GM12875 (cell line): ENCODE measurements around the gene NR1D2.

Experiments
- H3K4me3 ChIP-seq: one replicate; pipeline ENCODE4 v1.5.1; 2011; ENCODE audit warnings: low read depth, low read length, control low read depth
- TF ChIP-seq, protein P1 (sequence below): IDR thresholded peaks from 2 replicates; pipeline ENCODE4 v1.5.1; 2011; ENCODE audit warnings: low read depth, mild to moderate bottlenecking, control low read depth, inconsistent platforms, low read length, moderate library complexity, borderline replicate concordance; ENCODE audit not compliant: insufficient read depth

The NR1D2 gene

DNA sequence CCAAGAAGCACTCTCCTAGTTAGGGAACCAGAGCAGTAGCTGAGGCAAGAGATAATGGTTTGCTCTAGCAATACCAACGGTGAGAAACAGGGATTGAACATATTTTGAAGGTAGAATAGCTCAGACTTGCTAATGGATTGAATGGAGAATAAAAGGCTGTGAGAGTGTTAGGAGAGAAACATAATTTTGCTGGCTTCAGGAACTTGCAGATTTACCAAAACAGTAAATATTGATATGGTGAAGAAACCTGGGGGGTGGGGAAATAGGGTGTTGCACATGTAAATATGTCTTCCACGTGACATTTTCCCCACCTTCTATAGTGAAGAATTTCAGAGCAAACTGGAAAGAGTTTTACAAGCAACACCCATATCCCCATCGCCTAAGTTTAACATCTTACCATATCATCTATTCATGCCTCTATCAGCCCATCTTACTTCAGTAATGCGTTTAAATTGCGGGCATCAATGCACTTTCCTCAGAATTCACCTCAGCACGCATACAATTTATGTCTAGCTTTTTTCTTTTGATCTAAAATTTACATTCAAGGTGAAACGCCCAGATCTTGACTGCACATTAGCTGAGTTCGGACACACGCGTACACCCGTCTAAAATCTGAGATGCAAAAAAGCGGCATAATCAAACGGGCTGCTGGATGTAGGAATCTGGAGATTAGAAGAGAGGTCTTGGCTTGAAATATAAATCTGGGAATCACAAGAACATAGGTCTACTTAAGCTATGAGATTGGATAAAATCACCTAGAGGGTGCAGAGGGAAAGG is 891 bp upstream of the NR1D2 start:
- TF ChIP-seq, protein P1, sequence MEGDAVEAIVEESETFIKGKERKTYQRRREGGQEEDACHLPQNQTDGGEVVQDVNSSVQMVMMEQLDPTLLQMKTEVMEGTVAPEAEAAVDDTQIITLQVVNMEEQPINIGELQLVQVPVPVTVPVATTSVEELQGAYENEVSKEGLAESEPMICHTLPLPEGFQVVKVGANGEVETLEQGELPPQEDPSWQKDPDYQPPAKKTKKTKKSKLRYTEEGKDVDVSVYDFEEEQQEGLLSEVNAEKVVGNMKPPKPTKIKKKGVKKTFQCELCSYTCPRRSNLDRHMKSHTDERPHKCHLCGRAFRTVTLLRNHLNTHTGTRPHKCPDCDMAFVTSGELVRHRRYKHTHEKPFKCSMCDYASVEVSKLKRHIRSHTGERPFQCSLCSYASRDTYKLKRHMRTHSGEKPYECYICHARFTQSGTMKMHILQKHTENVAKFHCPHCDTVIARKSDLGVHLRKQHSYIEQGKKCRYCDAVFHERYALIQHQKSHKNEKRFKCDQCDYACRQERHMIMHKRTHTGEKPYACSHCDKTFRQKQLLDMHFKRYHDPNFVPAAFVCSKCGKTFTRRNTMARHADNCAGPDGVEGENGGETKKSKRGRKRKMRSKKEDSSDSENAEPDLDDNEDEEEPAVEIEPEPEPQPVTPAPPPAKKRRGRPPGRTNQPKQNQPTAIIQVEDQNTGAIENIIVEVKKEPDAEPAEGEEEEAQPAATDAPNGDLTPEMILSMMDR: no peak
- peak overlapping the region; percentile 60 for H3K4me3 ChIP-seq

DNA sequence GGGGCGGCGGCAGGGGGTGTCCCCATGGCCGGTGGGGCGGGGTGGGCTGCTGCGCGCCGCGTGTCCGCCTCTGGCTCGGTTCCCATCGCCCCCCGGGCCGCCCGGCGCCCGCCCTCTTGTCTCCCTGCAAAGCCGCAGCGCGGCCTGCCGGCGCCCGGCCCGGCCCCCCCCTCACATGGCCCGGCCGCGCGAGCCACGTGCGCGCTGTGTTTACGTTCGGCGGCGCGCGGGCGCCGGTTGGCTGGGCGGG is 502 bp downstream of the NR1D2 start:
- peak overlapping the region; percentile 60 for H3K4me3 ChIP-seq

DNA sequence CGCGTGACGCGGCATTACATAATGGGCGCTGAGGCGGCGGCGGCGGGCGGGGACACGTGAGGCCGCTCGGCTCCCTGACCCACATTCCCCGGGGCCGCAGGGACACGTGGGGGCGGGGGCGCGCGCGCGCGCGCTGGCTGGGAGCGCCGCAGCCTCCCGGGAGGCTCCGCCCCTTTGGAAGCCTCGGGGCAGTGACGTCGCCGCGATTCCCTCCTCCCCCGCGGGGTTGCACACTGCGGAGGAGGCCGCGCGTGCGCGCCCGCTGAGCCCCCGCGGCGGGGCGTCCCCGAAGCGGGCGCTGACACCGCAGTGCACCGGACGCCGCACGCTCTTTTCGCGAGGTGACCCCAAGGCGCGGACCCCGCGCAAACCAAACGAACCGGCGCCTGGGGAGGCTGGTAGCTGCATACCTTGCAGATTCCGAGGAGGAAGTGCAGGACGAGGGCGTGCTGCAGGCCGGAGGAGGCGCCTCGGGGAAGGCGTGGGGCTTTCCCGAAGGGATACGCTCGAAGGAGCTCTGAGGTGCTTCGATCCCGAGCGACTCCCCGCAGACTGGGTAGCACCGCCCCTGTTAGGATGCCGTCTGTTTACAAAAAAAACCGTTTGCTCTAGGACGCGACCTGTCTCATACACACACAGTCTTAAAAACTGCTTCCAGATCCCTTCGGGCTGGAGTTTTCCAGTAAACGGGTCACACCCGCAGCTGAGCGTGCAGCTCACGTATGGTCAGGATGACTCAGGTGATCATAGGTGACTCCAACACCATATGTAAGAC is 1.0 kb downstream of the NR1D2 start:
- H3K4me3 ChIP-seq: peak overlapping the region; percentile 95
- TF ChIP-seq, protein P1: no peak

More for the DNA sequence above, 502 bp downstream of the NR1D2 start:
- TF ChIP-seq, protein P1: no peak

DNA sequence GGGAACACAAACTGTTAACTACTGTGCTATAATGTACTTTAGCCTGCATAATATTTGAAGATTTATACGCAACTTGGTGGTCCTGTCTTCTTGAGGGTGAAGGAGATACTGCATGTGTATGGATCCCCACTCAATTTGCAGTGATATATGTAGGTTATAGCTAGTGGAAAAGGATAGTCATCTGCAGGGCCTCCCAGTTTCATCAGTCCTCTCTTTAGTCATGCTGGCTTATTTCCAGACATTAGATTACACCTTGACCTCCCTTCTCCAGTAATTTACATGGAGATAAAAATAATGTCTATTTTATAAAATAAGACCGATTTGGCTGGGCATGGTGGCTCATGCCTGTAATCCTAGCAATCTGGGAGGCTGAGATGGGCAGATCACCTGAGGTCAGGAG is 3.7 kb downstream of the NR1D2 start:
- TF ChIP-seq, protein P1: no peak
- H3K4me3 ChIP-seq: no peak overlapping the region

DNA sequence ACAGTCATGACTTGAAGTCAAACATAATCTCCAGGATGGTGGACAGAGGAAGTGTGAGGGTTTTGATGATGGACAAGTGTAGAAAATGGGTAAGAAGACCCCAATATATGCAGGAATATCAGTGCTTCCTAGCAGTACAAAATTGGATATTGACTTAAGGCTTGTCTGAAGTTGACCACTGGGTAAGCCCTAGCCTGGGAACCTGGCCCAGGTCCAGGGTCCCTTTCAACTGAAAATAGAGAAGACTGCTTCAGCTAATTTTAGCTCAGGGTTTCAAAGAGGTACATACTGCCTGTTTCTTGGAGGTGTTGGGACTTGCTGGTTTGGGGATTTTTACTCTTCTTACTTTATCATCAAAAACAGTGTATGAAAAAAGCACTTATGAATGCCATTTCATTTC is 4.7 kb downstream of the NR1D2 start:
- TF ChIP-seq, protein P1: no peak
- H3K4me3 ChIP-seq: no peak overlapping the region

DNA sequence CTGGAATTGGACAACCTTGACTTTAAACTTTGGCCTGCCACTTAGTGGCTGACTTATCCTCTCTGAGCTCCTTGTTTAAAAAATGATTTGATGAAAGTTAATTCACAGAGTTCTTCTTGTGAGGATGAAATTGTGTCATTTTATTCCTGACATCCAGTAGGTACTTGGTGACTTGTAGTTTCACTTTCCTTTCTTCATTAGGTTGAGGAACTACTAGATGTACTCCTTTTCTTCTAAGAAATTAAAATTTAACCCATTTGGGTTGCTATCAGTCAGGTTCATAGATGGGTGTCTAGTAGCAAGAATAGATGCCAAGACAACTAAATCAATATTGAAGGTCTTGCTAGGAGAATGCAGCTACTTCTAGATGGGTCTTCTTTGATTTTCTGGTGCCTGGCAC is 5.2 kb downstream of the NR1D2 start:
- TF ChIP-seq, protein P1: no peak
- no peak overlapping the region for H3K4me3 ChIP-seq

DNA sequence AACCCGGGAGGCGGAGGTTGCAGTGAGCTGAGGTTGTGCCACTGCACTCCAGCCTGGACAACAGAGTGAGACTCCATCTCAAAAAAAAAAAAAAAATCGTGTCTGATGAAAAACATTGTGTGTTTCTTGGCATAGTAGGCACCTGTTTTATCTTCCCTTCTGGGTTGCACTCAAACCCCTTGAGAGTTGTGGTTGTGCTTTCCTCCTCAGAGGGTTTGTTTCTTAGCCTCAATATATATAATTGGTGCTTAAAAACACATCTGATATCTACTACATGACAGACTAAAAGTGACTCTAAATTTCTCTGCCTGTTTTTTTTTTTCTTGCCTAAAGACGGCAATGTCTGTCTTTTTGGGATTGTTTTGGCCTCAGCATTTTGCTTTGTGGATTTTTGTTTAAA is 7.6 kb downstream of the NR1D2 start:
- TF ChIP-seq, protein P1: no peak
- H3K4me3 ChIP-seq: no peak overlapping the region
